GM23338 (cell line): ENCODE results near the gene MND1. TPM values are rescaled to one million over a fixed set of nuclear protein-coding genes. Genes with fewer than 3 reads are reported as not detected.

Source experiments
- ATAC-seq: fragments of 200-7000 bp; cut with Tn5 transposase; 3 replicates; pipeline ENCODE4 v1.9.1; 2020
- DNase-seq: peaks from one replicate; pipeline ENCODE4 v3.0.0-alpha.2; 2015; ENCODE audit warnings: low spot score
- H2AFZ ChIP-seq: fragments of 200-600 bp; sonication (generic); 2 replicates; pipeline ENCODE4 v1.8.0; 2016; ENCODE audit warnings: antibody characterized with exemption, mild to moderate bottlenecking, moderate library complexity
- H3F3A ChIP-seq: fragments of 200-600 bp; sonication (generic); replicated peaks from 2 replicates; pipeline ENCODE4 v1.8.0; 2017; ENCODE audit warnings: antibody characterized with exemption, mixed run types, low read depth
- H3K27ac ChIP-seq: fragments of 200-600 bp; sonication (generic); 2 replicates; pipeline ENCODE4 v1.6.1; 2016; ENCODE audit warnings: low read depth
- H3K27me3 ChIP-seq: fragments of 200-600 bp; sonication (generic); 2 replicates; pipeline ENCODE4 v1.8.0; 2016; ENCODE audit warnings: mild to moderate bottlenecking, mixed run types, moderate library complexity; ENCODE audit not compliant: insufficient read depth
- H3K36me3 ChIP-seq: fragments of 200-600 bp; sonication (generic); 2 replicates; pipeline ENCODE4 v1.8.0; 2016; ENCODE audit warnings: mild to moderate bottlenecking; ENCODE audit not compliant: insufficient read depth
- H3K4me1 ChIP-seq: fragments of 200-600 bp; sonication (generic); 2 replicates; pipeline ENCODE4 v1.8.0; 2016; ENCODE audit warnings: mild to moderate bottlenecking, moderate library complexity; ENCODE audit not compliant: insufficient read depth
- H3K4me2 ChIP-seq: fragments of 200-600 bp; sonication (generic); 2 replicates; pipeline ENCODE4 v1.7.1; 2017; ENCODE audit warnings: mixed run types
- H3K4me3 ChIP-seq: fragments of 200-600 bp; sonication (generic); 2 replicates; pipeline ENCODE4 v1.6.1; 2016; ENCODE audit warnings: mixed run types
- H3K79me2 ChIP-seq: fragments of 200-600 bp; sonication (generic); replicated peaks from 2 replicates; pipeline ENCODE4 v1.8.0; 2017; ENCODE audit warnings: mild to moderate bottlenecking; ENCODE audit not compliant: insufficient read depth
- H3K9me2 ChIP-seq: fragments of 200-600 bp; sonication (generic); 2 replicates; pipeline ENCODE4 v1.8.0; 2017; ENCODE audit not compliant: insufficient read depth
- H4K20me1 ChIP-seq: fragments of 200-600 bp; sonication (generic); replicated peaks from 2 replicates; pipeline ENCODE4 v1.8.0; 2017; ENCODE audit warnings: mild to moderate bottlenecking; ENCODE audit not compliant: insufficient read depth
- H3K27ac Mint-ChIP-seq: 2 replicates; pipeline ENCODE4 v1.8.0; 2020; ENCODE audit warnings: inconsistent platforms, mild to moderate bottlenecking, moderate library complexity, mixed read lengths
- H3K27me3 Mint-ChIP-seq: 3 replicates; pipeline ENCODE4 v1.8.0; 2022; ENCODE audit warnings: low read depth, mild to moderate bottlenecking, moderate library complexity, mixed read lengths, inconsistent platforms; ENCODE audit not compliant: insufficient read depth, poor library complexity
- H3K36me3 Mint-ChIP-seq: 3 replicates; pipeline ENCODE4 v1.8.0; 2021; ENCODE audit warnings: low read depth, mild to moderate bottlenecking, inconsistent platforms, moderate library complexity, mixed read lengths
- H3K4me1 Mint-ChIP-seq: 3 replicates; pipeline ENCODE4 v1.8.0; 2020; ENCODE audit warnings: mild to moderate bottlenecking, inconsistent platforms, mixed read lengths
- H3K4me3 Mint-ChIP-seq: 3 replicates; pipeline ENCODE4 v1.8.0; 2021; ENCODE audit warnings: moderate library complexity, mild to moderate bottlenecking, inconsistent platforms, mixed read lengths
- H3K9me3 Mint-ChIP-seq: 3 replicates; pipeline ENCODE4 v1.8.0; 2020; ENCODE audit warnings: moderate library complexity, mild to moderate bottlenecking, inconsistent platforms, mixed read lengths
- CREB1 ChIP-seq: fragments of 250-450 bp; sonication (Bioruptor Pico); IDR thresholded peaks from 2 replicates; pipeline ENCODE4 v1.5.0; 2020; ENCODE audit warnings: low read depth, mild to moderate bottlenecking, moderate library complexity
- CTCF ChIP-seq, 2 experiments: fragments of 200-600 bp in 1 of 2; sonication (generic) in 1 of 2; conservative IDR thresholded peaks; 2 replicates each; pipeline versions ENCODE4 v1.5.1 to v1.6.1; 2016 to 2017; ENCODE audit warnings: antibody characterized with exemption in 2 of 2, low read depth in 2 of 2, mild to moderate bottlenecking in 2 of 2, moderate library complexity in 1 of 2
- ETS1 ChIP-seq: IDR thresholded peaks from 2 replicates; pipeline ENCODE4 v1.6.1; 2016; ENCODE audit warnings: antibody characterized with exemption
- EZH2 ChIP-seq: fragments of 200-600 bp; sonication (generic); IDR thresholded peaks from one replicate; pipeline ENCODE4 v1.8.0; 2017; ENCODE audit warnings: antibody characterized with exemption, mild to moderate bottlenecking, low read depth; ENCODE audit not compliant: unreplicated experiment
- EZH2phosphoT487 ChIP-seq: fragments of 200-600 bp; sonication (generic); IDR thresholded peaks from one replicate; pipeline ENCODE4 v1.8.1; 2018; ENCODE audit warnings: antibody characterized with exemption; ENCODE audit not compliant: unreplicated experiment
- JUNB ChIP-seq: IDR thresholded peaks from one replicate; pipeline ENCODE4 v1.6.1; 2016; ENCODE audit warnings: antibody characterized with exemption; ENCODE audit not compliant: unreplicated experiment
- NANOG ChIP-seq: IDR thresholded peaks from 2 replicates; pipeline ENCODE4 v1.6.1; 2016; ENCODE audit warnings: antibody characterized with exemption, borderline replicate concordance
- POLR2AphosphoS5 ChIP-seq: IDR thresholded peaks from 2 replicates; pipeline ENCODE4 v1.6.1; 2016; ENCODE audit warnings: antibody characterized with exemption, low read depth
- REST ChIP-seq: IDR thresholded peaks from one replicate; pipeline ENCODE4 v1.6.1; 2018; ENCODE audit warnings: antibody characterized with exemption; ENCODE audit not compliant: unreplicated experiment
- STAT1 ChIP-seq: IDR thresholded peaks from one replicate; pipeline ENCODE4 v1.6.1; 2016; ENCODE audit warnings: antibody characterized with exemption; ENCODE audit not compliant: unreplicated experiment
- ZNF114 ChIP-seq: fragments of 250-450 bp; sonication (Bioruptor Pico); IDR thresholded peaks from 2 replicates; pipeline ENCODE4 v1.5.0; 2020; ENCODE audit warnings: mild to moderate bottlenecking, moderate library complexity
- ZNF331 ChIP-seq: fragments of 250-450 bp; sonication (Bioruptor Pico); IDR thresholded peaks from 2 replicates; pipeline ENCODE4 v1.5.0; 2020; ENCODE audit warnings: low read depth, mild to moderate bottlenecking, moderate library complexity
- ZNF462 ChIP-seq: fragments of 250-450 bp; sonication (Bioruptor Pico); IDR thresholded peaks from 2 replicates; pipeline ENCODE4 v1.5.0; 2020; ENCODE audit warnings: mild to moderate bottlenecking, moderate library complexity
- polyA plus RNA-seq: library from polyadenylated mRNA; unstranded; fragments of >200 nt; fragmentation: Nextera tagmentation; extraction: Ambion mirVana; gene quantifications from 2 replicates; pipeline ENCODE4 v1.2.1, GENCODE V29; 2016
- total RNA-seq: library from RNA; depleted of rRNA; stranded (reverse); fragments of >200 nt; shearing (Covaris generic); gene quantifications from 2 replicates; pipeline ENCODE4 v1.2.3, GENCODE V29; 2014

The MND1 gene
- total and polyA plus RNA-seq, 2 experiments from 2014 or later, result 22.5 to 63.5 TPM

GRCh38 chr4:153371701-153372234 is 27.3 kb downstream of the MND1 start:
- Histone ChIP-seq H3K27me3 (no peaks in the 10 kb centered on the region), H3K9me2 (no peaks in the 10 kb centered on the region), H3K27ac (peak overlapping the region; percentile 24; the same call in 1 of the 2 replicates), H4K20me1 (no peaks in the 10 kb centered on the region; the same call in 1 of the 2 replicates), H3K79me2 (no peaks in the 10 kb centered on the region), H2AFZ (no peak overlapping the region), H3K4me1 (no peaks in the 10 kb centered on the region), H3K4me2 (no peak overlapping the region), H3K36me3 (peaks cover 2% of the 10 kb centered on the region), H3F3A (no peaks in the 10 kb centered on the region), H3K4me3 (no peak overlapping the region)
- Mint-ChIP-seq H3K27ac (no peak overlapping the region), H3K4me3 (no peak overlapping the region), H3K36me3 (peaks cover 41% of the 10 kb centered on the region), H3K9me3 (peaks cover 6% of the 10 kb centered on the region; the same call in 1 of the 3 replicates), H3K4me1 (no peaks in the 10 kb centered on the region), H3K27me3 (no peaks in the 10 kb centered on the region)
- ATAC-seq, result no peak
- no peak for DNase-seq
- TF ChIP-seq CREB1 (CRISPR knock-in tag) (no peak), EZH2 (no peak), ZNF114 (CRISPR knock-in tag) (no peak), EZH2phosphoT487 (no peak), NANOG (no peak), CTCF (conservative IDR thresholded peaks at IDR 0.05; ENCODE audit: low read depth in 2 of 2) (no peak), POLR2AphosphoS5 (no peak), JUNB (no peak), ZNF331 (CRISPR knock-in tag) (no peak), REST (no peak), ZNF462 (no peak), ETS1 (no peak), STAT1 (no peak)
